DOHH2 (cell line): Measurements from ENCODE around the gene ARMS2.

Source experiments
- EZH2phosphoT487 ChIP-seq: fragments of 200-600 bp; sonication (generic); IDR thresholded peaks from 2 replicates; pipeline ENCODE4 v1.6.1; 2017; ENCODE audit warnings: borderline replicate concordance, mild to moderate bottlenecking, antibody characterized with exemption, low read length, moderate library complexity, mixed read lengths
- TF ChIP-seq, protein P1 (sequence below): fragments of 200-600 bp; sonication (generic); IDR thresholded peaks from one replicate; pipeline ENCODE4 v1.5.1; 2014; ENCODE audit warnings: antibody characterized with exemption, mild to moderate bottlenecking, low read depth, low read length; ENCODE audit not compliant: poor library complexity, severe bottlenecking

DNA sequence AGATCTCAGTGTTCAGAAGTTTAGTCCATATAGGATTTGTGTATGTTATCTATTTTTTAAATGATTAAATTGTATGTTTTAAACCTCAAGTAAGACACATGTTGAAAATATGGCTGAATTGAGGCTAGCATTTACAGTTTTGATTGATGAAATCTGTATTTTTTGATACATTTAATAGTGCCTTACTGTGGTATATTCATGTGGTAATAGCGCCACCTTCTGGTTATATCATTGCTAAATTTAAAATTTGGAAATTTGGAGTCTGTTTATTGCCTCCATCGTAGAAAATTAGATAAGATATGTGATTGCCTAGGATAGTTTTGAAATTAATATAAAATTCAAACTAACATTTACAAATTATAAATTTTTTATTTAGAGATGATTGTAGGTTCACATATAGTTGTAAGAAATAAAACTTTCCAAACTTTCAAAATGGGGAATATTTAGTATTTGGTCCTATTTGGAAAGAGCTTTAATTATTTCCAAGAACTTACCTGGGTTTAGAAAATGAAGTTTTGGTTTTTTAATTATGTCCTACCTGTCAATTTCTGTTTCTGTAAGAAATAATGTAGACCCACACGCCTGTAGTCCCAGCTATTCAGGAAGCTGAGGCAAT, 19.1 kb upstream of the ARMS2 start:
- TF ChIP-seq, protein P1, sequence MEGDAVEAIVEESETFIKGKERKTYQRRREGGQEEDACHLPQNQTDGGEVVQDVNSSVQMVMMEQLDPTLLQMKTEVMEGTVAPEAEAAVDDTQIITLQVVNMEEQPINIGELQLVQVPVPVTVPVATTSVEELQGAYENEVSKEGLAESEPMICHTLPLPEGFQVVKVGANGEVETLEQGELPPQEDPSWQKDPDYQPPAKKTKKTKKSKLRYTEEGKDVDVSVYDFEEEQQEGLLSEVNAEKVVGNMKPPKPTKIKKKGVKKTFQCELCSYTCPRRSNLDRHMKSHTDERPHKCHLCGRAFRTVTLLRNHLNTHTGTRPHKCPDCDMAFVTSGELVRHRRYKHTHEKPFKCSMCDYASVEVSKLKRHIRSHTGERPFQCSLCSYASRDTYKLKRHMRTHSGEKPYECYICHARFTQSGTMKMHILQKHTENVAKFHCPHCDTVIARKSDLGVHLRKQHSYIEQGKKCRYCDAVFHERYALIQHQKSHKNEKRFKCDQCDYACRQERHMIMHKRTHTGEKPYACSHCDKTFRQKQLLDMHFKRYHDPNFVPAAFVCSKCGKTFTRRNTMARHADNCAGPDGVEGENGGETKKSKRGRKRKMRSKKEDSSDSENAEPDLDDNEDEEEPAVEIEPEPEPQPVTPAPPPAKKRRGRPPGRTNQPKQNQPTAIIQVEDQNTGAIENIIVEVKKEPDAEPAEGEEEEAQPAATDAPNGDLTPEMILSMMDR: peak; percentile 56
- TF ChIP-seq EZH2phosphoT487: no peak
